K562 (cell line): ENCODE results near the gene EPB41L4B. TPM values are rescaled to one million over a fixed set of nuclear protein-coding genes. Genes with fewer than 3 reads are reported as not detected.

Experiments used
- CBFA2T2 ChIP-seq: fragments of 450-650 bp; conservative IDR thresholded peaks from 2 replicates; pipeline ENCODE4 v1.6.1; 2017; ENCODE audit warnings: mild to moderate bottlenecking
- DMBX1 ChIP-seq: fragments of 250-450 bp; sonication (Bioruptor Pico); IDR thresholded peaks from 2 replicates; pipeline ENCODE4 v1.8.0; 2022; ENCODE audit warnings: inconsistent platforms, mild to moderate bottlenecking, moderate library complexity, borderline replicate concordance
- FOXA1 ChIP-seq: fragments of 450-650 bp; IDR thresholded peaks from 2 replicates; pipeline ENCODE4 v1.6.1; 2016; ENCODE audit warnings: mild to moderate bottlenecking, borderline replicate concordance
- FOXM1 ChIP-seq, 2 experiments: fragments of 450-650 bp in 1 of 2; sonication (generic) in 1 of 2; formaldehyde crosslinking in 1 of 2; IDR thresholded peaks; 2 replicates each; pipeline versions ENCODE4 v1.6.1 to v1.9.0; 2017 to 2022; ENCODE audit warnings: low read depth in 2 of 2, mild to moderate bottlenecking in 2 of 2, missing genetic modification reagents in 1 of 2, moderate library complexity in 1 of 2
- GATA2 ChIP-seq: sonication (generic); formaldehyde crosslinking; IDR thresholded peaks from 2 replicates; pipeline ENCODE4 v1.4.0; 2020; ENCODE audit warnings: mild to moderate bottlenecking, missing genetic modification reagents
- GTF2A2 ChIP-seq: IDR thresholded peaks from 2 replicates; pipeline ENCODE4 v1.6.1; 2016; ENCODE audit warnings: mild to moderate bottlenecking, missing genetic modification characterization, missing compliant biosample characterization
- HCFC1 ChIP-seq: IDR thresholded peaks from 2 replicates; pipeline ENCODE4 v1.6.1; 2012; ENCODE audit warnings: low read depth, low read length, improper control_type of control experiment
- IRF9 ChIP-seq: fragments of 450-650 bp; IDR thresholded peaks from 2 replicates; pipeline ENCODE4 v1.6.1; 2016; ENCODE audit warnings: missing biosample characterization, missing genetic modification characterization
- MEF2A ChIP-seq: IDR thresholded peaks from 2 replicates; pipeline ENCODE4 v1.6.1; 2011; ENCODE audit warnings: low read depth, mild to moderate bottlenecking, low read length, moderate library complexity; ENCODE audit not compliant: control insufficient read depth
- MITF ChIP-seq: IDR thresholded peaks from 2 replicates; pipeline ENCODE4 v1.6.1; 2014; ENCODE audit warnings: antibody characterized with exemption
- MTA2 ChIP-seq: fragments of 450-650 bp; IDR thresholded peaks from 2 replicates; pipeline ENCODE4 v1.6.1; 2016; ENCODE audit warnings: low read depth
- PURB ChIP-seq: sonication (generic); formaldehyde crosslinking; IDR thresholded peaks from 2 replicates; pipeline ENCODE4 v1.9.0; 2021; ENCODE audit warnings: low read depth, mild to moderate bottlenecking, missing genetic modification reagents
- SETDB1 ChIP-seq: IDR thresholded peaks from one replicate; pipeline ENCODE4 v1.6.1; 2012; ENCODE audit warnings: low read length, control low read depth, inconsistent platforms
- SMAD1 ChIP-seq: fragments of 150-350 bp; IDR thresholded peaks from 2 replicates; pipeline ENCODE4 v1.6.1; 2014; ENCODE audit warnings: low read length, low read depth; ENCODE audit not compliant: partially characterized antibody
- SMAD2 ChIP-seq: fragments of 150-350 bp; IDR thresholded peaks from 2 replicates; pipeline ENCODE4 v1.6.1; 2014; ENCODE audit warnings: low read depth, mild to moderate bottlenecking, low read length
- SREBF1 ChIP-seq: fragments of 150-350 bp; IDR thresholded peaks from 2 replicates; pipeline ENCODE4 v1.6.1; 2014; ENCODE audit warnings: antibody characterized with exemption, low read depth, low read length, borderline replicate concordance
- ZNF408 ChIP-seq: fragments of 250-450 bp; sonication (Bioruptor Pico); IDR thresholded peaks from 2 replicates; pipeline ENCODE4 v1.4.0; 2020; ENCODE audit warnings: low read depth, mild to moderate bottlenecking, moderate library complexity
- ZNF436 ChIP-seq: fragments of 250-450, 450-650 bp; sonication (Bioruptor Pico); formaldehyde crosslinking; IDR thresholded peaks from 2 replicates; pipeline ENCODE4 v1.7.0; 2020; ENCODE audit warnings: mild to moderate bottlenecking
- ZSCAN29 ChIP-seq: fragments of 450-650 bp; IDR thresholded peaks from 2 replicates; pipeline ENCODE4 v1.6.1; 2017
- polyA plus RNA-seq, 8 experiments: library from polyadenylated mRNA; depleted of rRNA in 4 of 8; stranded (reverse) in 5 of 8; unstranded in 3 of 8; fragments of >200 nt; fragmentation: Nextera tagmentation in 2 of 8; fragmentation: Illumina TruSeq in 1 of 8; extraction: Ambion mirVana in 2 of 8; extraction: Trizol in 1 of 8; gene quantifications; 2 replicates each; pipeline versions ENCODE4 v1.2.1 to v1.2.3, GENCODE V29; 2011 to 2014; ENCODE audit warnings: inconsistent platforms in 1 of 8, missing spikeins in 1 of 8
- total RNA-seq, 7 experiments: library from RNA; depleted of rRNA in 6 of 7; stranded (reverse); fragments of >200 nt in 6 of 7; fragmentation: Illumina TruSeq in 2 of 7; extraction: Trizol in 2 of 7; gene quantifications; 2 replicates each; pipeline versions ENCODE4 v1.2.1 to v1.2.3, GENCODE V29; 2011 to 2021; ENCODE audit warnings: low replicate concordance in 1 of 7
- TF ChIP-seq, protein P1 (sequence below): fragments of 450-650 bp; IDR thresholded peaks from 2 replicates; pipeline ENCODE4 v1.6.1; 2017; ENCODE audit warnings: mild to moderate bottlenecking, moderate library complexity
- TF ChIP-seq, protein P2 (sequence below): sonication (generic); formaldehyde crosslinking; IDR thresholded peaks from 2 replicates; pipeline ENCODE4 v1.9.0; 2022; ENCODE audit warnings: mild to moderate bottlenecking, missing genetic modification reagents
- TF ChIP-seq, protein P3 (sequence below): IDR thresholded peaks from 2 replicates; pipeline ENCODE4 v1.6.1; 2011; ENCODE audit not compliant: insufficient read length; ENCODE audit errors: extremely low read depth

Gene EPB41L4B
- total and polyA plus RNA-seq, 9 of the 15 experiments (the other 6 are each of a cell fraction or from before 2014, with no cell fraction given), result 0.09 to 0.38 (median 0.21) TPM

DNA sequence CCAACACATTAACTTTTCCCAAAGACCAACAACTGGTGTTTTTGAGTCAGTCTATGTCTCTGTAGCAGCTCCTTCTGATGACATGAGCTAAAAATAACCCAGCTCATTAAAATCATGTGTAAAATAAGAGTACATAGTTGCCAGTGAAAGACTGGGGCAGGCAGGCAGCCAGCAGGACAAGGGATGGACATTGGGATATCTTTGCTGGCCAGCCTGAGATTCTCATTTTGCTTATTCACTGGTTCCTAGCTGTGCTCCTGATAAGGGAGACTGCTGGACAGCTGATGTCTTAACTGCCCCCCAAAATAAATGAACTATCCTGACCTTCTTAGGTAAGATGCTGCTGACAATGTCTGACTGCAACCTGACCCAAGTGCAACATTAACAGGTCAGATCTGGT, 33.9 kb downstream of the EPB41L4B start (continued):
- TF ChIP-seq SMAD1 (peak; percentile 24), GATA2 (CRISPR knock-in tag) (peak; percentile 23; the same call in 1 of the 2 replicates), CBFA2T2 (peak; percentile 90), ZNF408 (CRISPR knock-in tag) (no peak), PURB (CRISPR knock-in tag) (no peak), FOXA1 (no peak), SMAD2 (no peak), MEF2A (peak; percentile 57; the same call in 1 of the 2 replicates), ZSCAN29 (no peak), ZNF436 (CRISPR knock-in tag) (no peak), MTA2 (peak; percentile 79), HCFC1 (no peak), FOXM1 (IDR thresholded peaks at IDR 0.05; ENCODE audit: low read depth) (peak; percentile 71; the same call in 1 of the 2 replicates), FOXM1 (CRISPR knock-in tag; IDR thresholded peaks at IDR 0.05; ENCODE audit: low read depth) (no peak), SREBF1 (no peak), MITF (no peak), IRF9 (tag) (no peak), DMBX1 (CRISPR knock-in tag) (peak; percentile 33; the same call in 1 of the 2 replicates), SETDB1 (no peak), GTF2A2 (tag) (no peak)
- TF ChIP-seq, protein P1, sequence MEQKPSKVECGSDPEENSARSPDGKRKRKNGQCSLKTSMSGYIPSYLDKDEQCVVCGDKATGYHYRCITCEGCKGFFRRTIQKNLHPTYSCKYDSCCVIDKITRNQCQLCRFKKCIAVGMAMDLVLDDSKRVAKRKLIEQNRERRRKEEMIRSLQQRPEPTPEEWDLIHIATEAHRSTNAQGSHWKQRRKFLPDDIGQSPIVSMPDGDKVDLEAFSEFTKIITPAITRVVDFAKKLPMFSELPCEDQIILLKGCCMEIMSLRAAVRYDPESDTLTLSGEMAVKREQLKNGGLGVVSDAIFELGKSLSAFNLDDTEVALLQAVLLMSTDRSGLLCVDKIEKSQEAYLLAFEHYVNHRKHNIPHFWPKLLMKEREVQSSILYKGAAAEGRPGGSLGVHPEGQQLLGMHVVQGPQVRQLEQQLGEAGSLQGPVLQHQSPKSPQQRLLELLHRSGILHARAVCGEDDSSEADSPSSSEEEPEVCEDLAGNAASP, result no peak
- TF ChIP-seq, protein P2, sequence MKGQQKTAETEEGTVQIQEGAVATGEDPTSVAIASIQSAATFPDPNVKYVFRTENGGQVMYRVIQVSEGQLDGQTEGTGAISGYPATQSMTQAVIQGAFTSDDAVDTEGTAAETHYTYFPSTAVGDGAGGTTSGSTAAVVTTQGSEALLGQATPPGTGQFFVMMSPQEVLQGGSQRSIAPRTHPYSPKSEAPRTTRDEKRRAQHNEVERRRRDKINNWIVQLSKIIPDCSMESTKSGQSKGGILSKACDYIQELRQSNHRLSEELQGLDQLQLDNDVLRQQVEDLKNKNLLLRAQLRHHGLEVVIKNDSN (CRISPR knock-in tag), result no peak
- TF ChIP-seq, protein P3, sequence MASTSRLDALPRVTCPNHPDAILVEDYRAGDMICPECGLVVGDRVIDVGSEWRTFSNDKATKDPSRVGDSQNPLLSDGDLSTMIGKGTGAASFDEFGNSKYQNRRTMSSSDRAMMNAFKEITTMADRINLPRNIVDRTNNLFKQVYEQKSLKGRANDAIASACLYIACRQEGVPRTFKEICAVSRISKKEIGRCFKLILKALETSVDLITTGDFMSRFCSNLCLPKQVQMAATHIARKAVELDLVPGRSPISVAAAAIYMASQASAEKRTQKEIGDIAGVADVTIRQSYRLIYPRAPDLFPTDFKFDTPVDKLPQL, result no peak
